Thyroid gland (tissue), 4 donors: ENCODE results near the gene TCF12. TPM values are rescaled to one million over a fixed set of nuclear protein-coding genes. Genes with fewer than 3 reads are reported as not detected.

ENCODE experiments used
- DNase-seq, 2 donors: peaks; one replicate each; pipeline ENCODE4 v3.0.0-alpha.2; 2019
- H3K27ac ChIP-seq, 3 donors: fragments of 200-600 bp; sonication (generic); 1 replicate in 2 of 3; 2 replicates in 1 of 3; pipeline ENCODE4 v1.5.1; 2016 to 2019; ENCODE audit warnings: mild to moderate bottlenecking in 1 of 3, moderate library complexity in 1 of 3
- H3K27me3 ChIP-seq: fragments of 200-600 bp; sonication (generic); one replicate; pipeline ENCODE4 v1.5.1; 2019
- H3K36me3 ChIP-seq, 2 donors: fragments of 200-600 bp; sonication (generic); one replicate each; pipeline ENCODE4 v1.5.1; 2016 to 2019
- H3K4me1 ChIP-seq, 2 donors: fragments of 200-600 bp; sonication (generic); one replicate each; pipeline ENCODE4 v1.5.1; 2017 to 2019
- H3K4me3 ChIP-seq, 3 donors: fragments of 200-600 bp; sonication (generic); replicated peaks in 1 of 3; 1 replicate in 2 of 3; 2 replicates in 1 of 3; pipeline ENCODE4 v1.5.1; 2016; ENCODE audit warnings: mild to moderate bottlenecking in 1 of 3
- H3K9me3 ChIP-seq: fragments of 200-600 bp; sonication (generic); one replicate; pipeline ENCODE4 v1.5.1; 2017
- POLR2A ChIP-seq, 2 donors: fragments of 450-650 bp; IDR thresholded peaks; one replicate each; pipeline ENCODE4 v1.6.1; 2017; ENCODE audit warnings: antibody characterized with exemption in 2 of 2, mild to moderate bottlenecking in 2 of 2, moderate library complexity in 1 of 2
- WGBS, 2 donors: methylation state at CpG; one replicate each; pipeline ENCODE4 v1.1.5; 2017; 5-methylcytosine and 5-hydroxymethylcytosine counted together
- intact Hi-C: fragments of 100-400 bp; cut with DNase I; formaldehyde crosslinking; loops from one replicate; pipeline ENCODE4 v1.15.1; 2023
- total RNA-seq, 4 donors: library from RNA; depleted of rRNA; stranded (reverse); fragments of >200 nt; gene quantifications; one replicate each; pipeline ENCODE4 v1.2.3, GENCODE V29; 2016
- TF ChIP-seq, protein P1 (sequence below), 6 experiments: fragments of 200-600 bp in 3 of 6; fragments of 450-650 bp in 3 of 6; sonication (generic) in 3 of 6; IDR thresholded peaks; one replicate each; pipeline ENCODE4 v1.5.1; 2016 to 2019; ENCODE audit warnings: antibody characterized with exemption in 6 of 6, mild to moderate bottlenecking in 2 of 6, inconsistent platforms in 1 of 6, moderate library complexity in 1 of 6

Gene TCF12
- total RNA-seq, 4 donors from 2014 or later = 54.8 to 156 (median 108) TPM

GRCh38 chr15:57309856-57310760 is 391.7 kb downstream of the TCF12 start:
- no peaks in the 10 kb centered on the region for H3K9me3 ChIP-seq
- no peaks in the 10 kb centered on the region for H3K27me3 ChIP-seq
- DNase-seq = no peak
- intact Hi-C loops = loop anchor here (5.0 to 10.0 kb wide), 4 partner anchors 163 to 815 kb away; partner anchors contain the start of gene TCF12
- no peak overlapping the region for H3K4me3 ChIP-seq
- WGBS, 2 donors = 86 to 88% methylated on average over 21 of the region's 21 CpGs
- H3K4me1 ChIP-seq = peaks cover 5 to 6% of the 10 kb centered on the region in 2 donors
- H3K27ac ChIP-seq = no peak overlapping the region
- H3K36me3 ChIP-seq = no peaks in the 10 kb centered on the region
- TF ChIP-seq, protein P1, sequence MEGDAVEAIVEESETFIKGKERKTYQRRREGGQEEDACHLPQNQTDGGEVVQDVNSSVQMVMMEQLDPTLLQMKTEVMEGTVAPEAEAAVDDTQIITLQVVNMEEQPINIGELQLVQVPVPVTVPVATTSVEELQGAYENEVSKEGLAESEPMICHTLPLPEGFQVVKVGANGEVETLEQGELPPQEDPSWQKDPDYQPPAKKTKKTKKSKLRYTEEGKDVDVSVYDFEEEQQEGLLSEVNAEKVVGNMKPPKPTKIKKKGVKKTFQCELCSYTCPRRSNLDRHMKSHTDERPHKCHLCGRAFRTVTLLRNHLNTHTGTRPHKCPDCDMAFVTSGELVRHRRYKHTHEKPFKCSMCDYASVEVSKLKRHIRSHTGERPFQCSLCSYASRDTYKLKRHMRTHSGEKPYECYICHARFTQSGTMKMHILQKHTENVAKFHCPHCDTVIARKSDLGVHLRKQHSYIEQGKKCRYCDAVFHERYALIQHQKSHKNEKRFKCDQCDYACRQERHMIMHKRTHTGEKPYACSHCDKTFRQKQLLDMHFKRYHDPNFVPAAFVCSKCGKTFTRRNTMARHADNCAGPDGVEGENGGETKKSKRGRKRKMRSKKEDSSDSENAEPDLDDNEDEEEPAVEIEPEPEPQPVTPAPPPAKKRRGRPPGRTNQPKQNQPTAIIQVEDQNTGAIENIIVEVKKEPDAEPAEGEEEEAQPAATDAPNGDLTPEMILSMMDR (IDR thresholded peaks at IDR 0.05) = no peak
- TF ChIP-seq POLR2A (IDR thresholded peaks at IDR 0.05) = no peak

GRCh38 chr15:57310876-57311275 is 392.4 kb downstream of the TCF12 start:
- no peaks in the 10 kb centered on the region for H3K9me3 ChIP-seq
- H3K36me3 ChIP-seq = no peaks in the 10 kb centered on the region
- H3K27me3 ChIP-seq = no peaks in the 10 kb centered on the region
- intact Hi-C loops = no loop called here
- no peak for DNase-seq
- WGBS, 2 donors = 87 to 94% methylated on average over 6 to 9 of the region's 9 CpGs
- TF ChIP-seq, protein P1 (IDR thresholded peaks at IDR 0.05) = no peak
- TF ChIP-seq POLR2A (IDR thresholded peaks at IDR 0.05) = no peak
- H3K4me3 ChIP-seq = no peak overlapping the region
- no peak overlapping the region for H3K27ac ChIP-seq
- H3K4me1 ChIP-seq = peaks cover 5 to 6% of the 10 kb centered on the region in 2 donors

DNA sequence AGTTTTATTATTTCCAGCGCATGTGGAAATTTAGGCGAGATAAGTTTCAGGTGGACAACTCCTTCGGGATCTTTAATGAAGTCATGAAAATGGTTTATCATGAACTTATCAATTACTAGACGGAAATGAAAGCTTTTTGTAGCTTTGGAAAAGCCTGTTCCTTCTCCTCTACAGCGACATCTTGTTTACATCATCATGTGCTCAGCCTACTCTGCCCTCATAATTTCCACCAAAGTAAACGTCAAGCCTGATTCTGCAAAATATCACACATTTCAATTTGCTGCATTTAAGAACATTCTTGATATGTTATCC is 393.5 kb downstream of the TCF12 start:
- WGBS, 2 donors = 94% methylated on average over 6 of the region's 6 CpGs
- intact Hi-C loops = no loop called here
- H3K4me3 ChIP-seq = no peak overlapping the region
- H3K4me1 ChIP-seq = peaks cover 3% of the 10 kb centered on the region in 2 donors
- no peaks in the 10 kb centered on the region for H3K27me3 ChIP-seq
- DNase-seq = no peak
- no peak overlapping the region for H3K27ac ChIP-seq
- H3K36me3 ChIP-seq = no peaks in the 10 kb centered on the region
- no peaks in the 10 kb centered on the region for H3K9me3 ChIP-seq
- TF ChIP-seq POLR2A (IDR thresholded peaks at IDR 0.05) = no peak
- TF ChIP-seq, protein P1 (IDR thresholded peaks at IDR 0.05) = no peak

GRCh38 chr15:57312318-57313133 is 394.1 kb downstream of the TCF12 start:
- Histone ChIP-seq H3K9me3 (no peaks in the 10 kb centered on the region), H3K4me1 (no peaks in the 10 kb centered on the region), H3K27me3 (no peaks in the 10 kb centered on the region), H3K4me3 (no peak overlapping the region), H3K27ac (no peak overlapping the region), H3K36me3 (no peaks in the 10 kb centered on the region)
- DNase-seq = no peak
- intact Hi-C loops = no loop called here
- TF ChIP-seq POLR2A (IDR thresholded peaks at IDR 0.05) = no peak
- TF ChIP-seq, protein P1 (IDR thresholded peaks at IDR 0.05) = no peak
- 78 to 79% methylated on average over 14 to 15 of the region's 15 CpGs for whole genome bisulfite sequencing, 2 donors

GRCh38 chr15:57313134-57313483 is 394.7 kb downstream of the TCF12 start:
- H3K36me3 ChIP-seq = no peaks in the 10 kb centered on the region
- no peaks in the 10 kb centered on the region for H3K27me3 ChIP-seq
- no peaks in the 10 kb centered on the region for H3K4me1 ChIP-seq
- H3K4me3 ChIP-seq = no peak overlapping the region
- no peaks in the 10 kb centered on the region for H3K9me3 ChIP-seq
- no peak for TF ChIP-seq POLR2A (IDR thresholded peaks at IDR 0.05)
- TF ChIP-seq, protein P1 (IDR thresholded peaks at IDR 0.05) = no peak
- H3K27ac ChIP-seq = no peak overlapping the region
- no peak for DNase-seq
- WGBS, 2 donors = 91 to 93% methylated on average over 7 of the region's 7 CpGs
- intact Hi-C loops = no loop called here
